Measurements from ENCODE around the gene ANKRD28.

GRCh38 chr3:15757824-15758223 is 40.0 kb downstream of the ANKRD28 start:
- TF ChIP-seq CTCF (conservative IDR thresholded peaks at IDR 0.05; ENCODE audit: low read depth in 2 of 2) (no peak), EZH2 (IDR thresholded peaks at IDR 0.05; ENCODE audit: low read depth, unreplicated experiment) (no peak), POLR2AphosphoS5 (IDR thresholded peaks at IDR 0.05; ENCODE audit: low read depth) (no peak), REST (IDR thresholded peaks at IDR 0.05; ENCODE audit: unreplicated experiment) (no peak), CREB1 (CRISPR knock-in tag; IDR thresholded peaks at IDR 0.05; ENCODE audit: low read depth) (no peak), EZH2phosphoT487 (IDR thresholded peaks at IDR 0.05; ENCODE audit: unreplicated experiment) (no peak), STAT1 (IDR thresholded peaks at IDR 0.05; ENCODE audit: unreplicated experiment) (no peak), NANOG (IDR thresholded peaks at IDR 0.05; ENCODE audit: borderline replicate concordance) (no peak), JUNB (IDR thresholded peaks at IDR 0.05; ENCODE audit: unreplicated experiment) (no peak), ETS1 (IDR thresholded peaks at IDR 0.05) (no peak), ZNF331 (CRISPR knock-in tag; IDR thresholded peaks at IDR 0.05; ENCODE audit: low read depth) (no peak), ZNF462 (CRISPR knock-in tag; IDR thresholded peaks at IDR 0.05) (no peak)
